ENCODE data around the gene YAF2.
"Not testable (repeated sequence)": the region's sequence is repeated elsewhere in the genome, so short reads cannot be mapped to it uniquely, and the experiment has no call there.

YAF2 gene

DNA sequence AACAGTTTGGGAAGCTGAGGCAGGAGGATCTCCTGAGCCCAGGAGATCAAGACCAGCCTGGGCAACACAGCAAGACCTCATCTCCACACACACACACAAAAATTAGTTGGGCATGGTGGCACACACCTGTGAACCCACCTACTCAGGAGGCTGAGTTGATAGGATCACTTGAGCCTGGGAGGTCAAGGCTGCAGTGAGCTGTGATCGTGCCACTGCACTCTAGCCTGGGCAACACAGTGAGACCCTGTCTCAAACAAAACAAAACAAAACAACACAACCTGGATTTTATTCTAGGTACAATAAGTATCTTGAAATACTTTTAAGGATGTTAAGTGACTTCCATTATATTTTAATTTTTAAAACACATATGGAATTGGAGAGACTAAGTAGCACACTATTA lies 45.8 kb downstream of the YAF2 start:
- no peak for DNase-seq

DNA sequence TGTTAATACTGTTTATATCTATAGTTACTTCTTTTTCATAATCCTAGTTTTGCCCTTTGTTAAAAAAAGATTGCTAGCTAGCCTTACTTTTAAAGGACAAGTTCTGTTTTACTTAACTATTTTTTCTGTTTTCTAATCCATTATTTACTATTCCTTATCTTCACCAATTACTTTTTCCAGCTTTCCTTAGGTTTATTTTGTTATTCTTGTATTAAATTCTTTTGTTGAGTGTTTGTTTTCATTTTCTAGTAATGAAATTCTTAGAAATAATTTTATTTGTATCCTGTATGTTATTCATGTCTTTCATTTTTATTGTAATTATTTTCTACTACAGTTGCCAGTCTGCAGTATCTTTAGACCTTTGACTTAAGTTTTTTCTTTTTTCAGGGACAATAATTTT lies 47.7 kb downstream of the YAF2 start:
- no peak for DNase-seq

DNA sequence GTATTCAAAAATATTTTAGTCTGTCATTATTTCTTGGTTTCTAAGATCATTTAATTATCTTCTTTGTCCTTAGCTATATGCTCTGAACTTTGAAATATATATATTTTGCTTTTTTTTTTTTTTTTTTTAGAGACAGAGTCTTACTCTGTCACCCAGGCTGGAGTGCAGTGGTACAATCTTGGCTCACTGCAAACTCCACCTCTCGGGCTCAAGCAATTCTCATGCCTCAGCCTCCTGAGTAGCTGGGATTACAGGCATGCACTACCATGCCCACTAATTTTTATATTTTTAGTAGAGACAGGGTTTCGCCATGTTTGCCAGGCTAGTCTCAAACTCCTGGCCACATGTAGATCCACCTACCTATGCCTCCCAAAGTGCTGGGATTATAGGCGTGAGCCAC lies 49.8 kb downstream of the YAF2 start:
- DNase-seq = not testable (repeated sequence)

DNA sequence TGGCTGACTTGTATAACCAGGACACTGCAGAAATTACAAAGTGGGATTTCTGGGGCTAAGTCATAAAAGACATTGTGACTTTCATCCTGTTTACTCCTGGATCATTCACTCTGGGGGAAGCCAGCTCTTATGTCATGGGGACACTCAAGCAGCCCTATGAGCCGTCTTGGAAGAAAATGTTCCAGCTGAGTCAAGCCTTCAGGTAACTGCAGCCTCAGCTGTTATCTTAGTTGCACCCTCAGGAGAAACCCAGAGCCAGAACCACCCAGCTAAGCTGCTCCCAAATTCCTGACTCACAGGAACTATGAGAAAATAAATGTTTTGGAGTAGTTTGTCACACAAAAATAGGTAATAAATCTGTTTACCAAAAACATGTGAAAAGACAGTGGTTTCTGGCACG lies 50.2 kb downstream of the YAF2 start:
- no peak for DNase-seq

DNA sequence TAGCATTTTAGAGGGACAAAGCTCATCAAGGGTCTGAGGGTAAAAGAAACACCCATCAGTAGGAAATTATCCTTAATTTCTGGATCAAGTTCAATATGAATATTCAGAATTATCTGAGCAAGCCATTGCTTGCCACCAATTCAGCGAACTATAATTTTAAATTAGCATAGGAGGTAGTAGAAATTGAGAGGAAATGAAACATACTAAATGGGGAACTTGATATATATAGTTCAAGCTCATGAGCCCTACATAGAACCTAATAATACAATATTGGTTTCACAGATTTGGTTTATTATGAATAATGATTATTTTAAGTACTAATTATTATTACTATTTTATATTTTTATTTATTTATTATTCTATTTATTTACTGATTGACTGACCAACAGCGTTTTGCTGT lies 51.3 kb downstream of the YAF2 start:
- no peak for DNase-seq

DNA sequence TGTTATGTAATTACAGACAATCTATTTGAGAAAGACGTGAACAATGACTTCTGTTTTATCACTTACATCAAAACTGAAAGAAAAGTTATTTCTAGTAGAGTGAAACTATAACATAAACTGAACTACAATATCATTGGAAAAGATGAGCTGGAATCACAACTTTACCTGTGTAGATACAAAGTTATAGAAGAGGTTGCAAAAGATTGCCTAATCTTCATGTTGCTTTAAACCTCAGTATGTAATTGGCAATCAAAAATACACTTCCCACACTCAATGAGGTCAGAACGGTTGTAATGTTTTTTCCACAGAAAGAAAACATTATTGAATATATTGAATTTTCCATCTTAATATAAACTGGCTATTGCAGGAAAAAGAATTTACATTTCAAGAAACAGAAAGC lies 55.7 kb downstream of the YAF2 start:
- DNase-seq = no peak

DNA sequence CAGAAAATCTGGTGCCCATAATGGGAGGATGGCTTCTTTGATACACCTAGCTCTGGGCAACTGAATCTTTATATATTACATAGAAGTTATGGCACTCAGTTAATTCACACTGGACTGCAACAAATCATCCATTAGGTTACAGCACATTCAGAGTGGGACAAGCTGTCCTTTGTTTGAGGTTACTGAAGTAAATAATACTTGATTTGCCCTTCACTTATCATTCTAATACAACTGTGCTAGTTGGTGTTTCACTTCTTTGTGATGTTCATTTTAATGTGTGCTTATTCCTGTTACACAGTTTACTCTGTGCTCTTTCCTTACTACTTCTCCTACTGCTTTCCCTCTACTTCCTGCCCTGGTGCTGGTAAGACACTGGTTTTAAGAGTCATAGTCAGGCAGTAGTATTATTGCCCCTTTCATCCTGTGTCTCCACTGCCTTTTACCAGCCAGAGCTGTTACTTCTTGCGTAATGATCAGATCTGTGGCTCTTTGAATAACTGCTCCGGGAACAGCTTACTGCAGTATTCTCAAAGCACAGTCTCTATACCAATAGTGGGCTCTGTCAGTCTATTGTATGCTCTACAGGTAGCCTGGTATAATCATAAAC lies 57.0 kb downstream of the YAF2 start:
- DNase-seq = no peak

DNA sequence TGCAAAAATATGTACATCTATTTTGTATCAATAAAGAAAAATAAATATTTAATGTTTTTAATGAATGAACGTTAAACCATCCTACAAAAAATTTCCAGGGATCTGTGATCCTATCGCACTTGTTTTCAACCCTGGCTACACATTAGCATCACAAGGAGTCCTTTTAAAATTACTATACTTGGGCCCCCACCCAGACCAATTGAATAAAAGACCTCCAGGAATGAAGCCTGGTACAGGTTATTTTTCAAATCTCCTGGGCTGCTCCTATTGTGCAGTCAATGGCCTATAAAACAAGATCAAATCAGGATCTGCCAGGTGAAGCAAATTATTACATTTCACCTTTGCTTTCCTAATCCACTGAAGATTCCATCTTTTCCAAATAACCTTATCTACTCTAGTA lies 59.9 kb downstream of the YAF2 start:
- DNase-seq = no peak

DNA sequence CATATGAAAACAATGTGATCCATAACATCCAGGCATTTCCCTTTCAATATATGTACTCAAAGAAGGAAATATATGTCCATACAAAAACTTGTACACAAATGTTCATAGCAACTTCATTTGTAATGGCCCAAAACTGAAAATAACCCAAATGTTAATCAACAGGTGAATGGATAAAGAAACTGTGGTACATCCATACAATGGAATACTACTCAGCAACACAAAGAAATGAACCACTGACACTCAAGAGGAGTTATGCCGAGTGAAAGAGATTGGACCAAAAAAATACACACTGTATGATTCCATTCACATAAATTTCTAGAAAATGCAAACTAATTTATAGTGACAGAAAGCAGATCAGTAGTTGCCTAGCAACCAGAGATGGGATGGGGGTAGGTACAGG lies 63.1 kb downstream of the YAF2 start:
- DNase-seq = no peak

DNA sequence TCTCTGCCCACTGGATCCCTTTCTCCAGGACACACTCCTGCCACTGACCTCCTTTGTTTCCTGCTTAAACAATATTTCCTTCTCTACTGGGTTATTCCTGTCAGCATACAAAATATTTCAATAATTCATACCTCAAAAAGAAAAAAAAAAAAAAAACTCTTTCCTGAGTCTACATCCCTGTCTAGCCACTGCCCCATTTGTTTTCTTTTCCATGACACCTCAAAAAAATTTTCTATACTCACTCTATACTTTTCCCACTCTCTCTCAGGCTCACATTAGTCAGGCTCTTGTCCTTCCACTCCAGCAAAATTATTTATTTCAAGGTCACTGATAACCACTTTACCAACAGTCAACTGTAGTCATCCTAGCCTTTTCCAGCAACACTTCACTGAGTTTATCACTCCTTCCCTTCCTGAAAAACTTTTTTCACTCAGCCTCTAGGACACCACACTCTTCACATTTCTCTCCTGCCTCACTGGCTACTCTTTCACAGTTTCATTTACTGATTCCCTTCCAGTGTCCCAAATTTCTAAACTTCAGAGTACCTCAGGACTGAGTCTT lies 64.0 kb downstream of the YAF2 start:
- DNase-seq = no peak

DNA sequence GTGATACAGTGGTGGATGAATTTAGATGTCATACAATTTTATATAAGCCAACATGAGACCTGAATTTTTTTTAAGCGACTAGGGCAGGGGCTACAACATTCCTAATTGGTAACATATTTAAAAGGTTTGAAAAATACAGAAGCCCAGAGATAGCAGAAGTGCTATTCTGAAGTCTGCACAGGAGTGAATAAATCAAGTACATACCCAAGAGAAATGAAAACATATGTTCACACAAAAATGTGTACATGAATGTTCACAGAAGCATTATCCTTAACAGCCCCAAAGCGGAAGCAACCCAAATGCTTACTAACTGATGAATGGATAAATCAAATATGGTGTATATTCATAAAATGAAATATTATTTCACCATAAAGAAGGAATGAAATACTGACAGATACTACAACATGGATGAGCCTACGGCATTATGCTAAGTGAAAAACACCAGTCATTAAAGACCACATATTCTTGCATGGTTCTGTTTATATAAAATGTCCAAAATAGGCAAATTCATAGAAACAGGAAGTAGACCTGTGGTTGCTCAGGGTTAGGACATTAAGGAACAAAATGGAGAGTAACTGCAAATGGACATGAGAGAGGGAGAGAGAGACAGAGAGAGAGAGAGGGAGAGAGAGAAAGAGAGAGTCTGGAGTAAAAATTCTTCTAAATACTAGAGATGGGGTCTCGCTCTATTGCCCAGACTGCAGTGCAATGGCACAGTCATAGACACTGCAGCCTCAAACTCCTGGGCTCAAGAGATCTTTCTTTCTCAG lies 65.4 kb downstream of the YAF2 start:
- DNase-seq = no peak

DNA sequence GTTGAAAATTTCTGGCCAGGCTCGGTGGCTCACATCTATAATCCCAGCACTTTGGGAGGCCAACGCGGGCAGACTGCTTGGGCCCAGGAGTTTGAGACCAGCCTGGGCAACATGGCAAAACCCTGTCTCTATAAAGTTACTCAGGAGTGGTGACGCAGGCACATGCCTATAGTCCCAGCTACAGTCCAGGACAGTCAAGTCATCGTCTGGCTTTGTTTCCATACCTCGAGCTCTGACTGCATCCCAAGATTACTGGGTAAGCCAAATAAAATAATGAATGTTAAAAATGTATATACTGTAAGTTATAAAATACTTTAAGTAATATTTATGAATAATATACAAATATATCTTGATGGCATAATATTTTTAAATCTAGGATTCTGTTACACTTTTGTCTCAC lies 70.3 kb downstream of the YAF2 start:
- DNase-seq = no peak

DNA sequence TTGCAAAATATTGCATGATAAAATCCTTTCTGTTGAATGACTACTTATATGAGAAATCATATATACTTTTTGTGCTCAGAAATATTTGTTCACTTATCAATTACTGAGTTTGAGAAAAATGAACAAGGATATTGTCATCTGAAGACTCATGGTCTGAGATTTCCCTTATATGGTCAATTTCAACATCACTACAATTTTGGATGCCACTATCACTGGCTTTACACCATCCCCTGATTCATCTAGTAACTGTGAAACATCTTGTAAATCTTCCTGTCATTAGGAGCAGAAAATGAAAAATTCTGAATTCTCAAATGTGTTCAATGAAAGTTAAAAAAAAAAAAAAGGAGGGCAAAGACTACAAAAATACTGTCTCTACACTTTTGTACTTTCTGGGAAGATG lies 71.5 kb downstream of the YAF2 start:
- DNase-seq = no peak

DNA sequence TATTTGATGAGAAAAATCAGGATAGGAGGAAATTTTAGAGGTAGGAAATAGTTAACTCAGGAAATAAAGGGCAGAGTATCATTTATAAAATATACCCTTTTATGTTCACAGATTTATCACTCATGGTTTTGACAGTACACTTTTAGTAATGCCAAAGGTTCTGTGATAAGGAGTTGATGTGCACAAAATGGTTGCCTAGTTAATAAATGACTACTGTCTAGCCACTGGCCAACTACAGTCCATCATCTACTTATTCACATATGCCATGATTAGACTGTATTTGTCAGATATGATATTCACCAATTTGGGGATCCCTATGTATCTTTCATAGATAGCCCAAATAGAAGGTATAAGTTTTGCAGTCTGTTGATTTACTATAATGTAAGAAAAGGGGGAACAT lies 74.1 kb downstream of the YAF2 start:
- no peak for DNase-seq

DNA sequence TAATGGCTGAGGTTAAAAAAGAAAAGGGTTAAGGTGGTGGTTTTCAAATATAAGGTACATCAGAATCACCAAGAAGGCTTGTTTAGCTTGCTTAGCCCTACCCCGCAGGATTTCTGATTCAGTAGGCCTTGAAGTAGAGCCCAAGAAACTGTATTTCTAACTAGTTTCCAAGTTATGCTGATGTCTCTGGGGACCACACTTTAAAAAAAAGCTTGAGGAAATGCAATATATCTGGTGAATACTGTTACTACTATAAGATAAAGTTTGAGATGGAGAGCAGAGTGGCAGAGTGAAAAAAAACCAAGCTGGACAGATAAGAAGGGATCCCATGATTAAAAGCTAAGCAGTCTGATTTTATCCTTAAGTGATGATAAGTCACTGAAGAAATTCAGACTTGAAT lies 75.1 kb downstream of the YAF2 start:
- DNase-seq = no peak

DNA sequence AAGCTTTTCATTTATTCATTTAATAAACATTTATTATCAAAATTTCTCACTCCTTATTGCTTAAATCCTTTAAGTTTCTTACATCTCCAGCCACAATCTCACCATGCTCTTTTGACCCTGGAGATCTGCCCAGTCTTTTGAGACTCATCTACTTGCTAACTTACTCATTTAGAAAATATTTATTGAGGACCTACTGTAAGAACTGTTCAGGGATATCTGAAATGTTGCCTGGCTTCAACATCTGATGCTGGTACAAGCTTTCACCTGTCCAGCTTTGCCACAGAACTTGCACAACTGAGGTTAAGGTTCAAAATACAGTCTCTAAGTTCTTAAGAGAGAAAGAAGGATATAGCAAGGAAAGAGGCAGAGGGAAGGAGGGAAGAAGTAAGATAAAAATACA lies 75.9 kb downstream of the YAF2 start:
- no peak for DNase-seq

DNA sequence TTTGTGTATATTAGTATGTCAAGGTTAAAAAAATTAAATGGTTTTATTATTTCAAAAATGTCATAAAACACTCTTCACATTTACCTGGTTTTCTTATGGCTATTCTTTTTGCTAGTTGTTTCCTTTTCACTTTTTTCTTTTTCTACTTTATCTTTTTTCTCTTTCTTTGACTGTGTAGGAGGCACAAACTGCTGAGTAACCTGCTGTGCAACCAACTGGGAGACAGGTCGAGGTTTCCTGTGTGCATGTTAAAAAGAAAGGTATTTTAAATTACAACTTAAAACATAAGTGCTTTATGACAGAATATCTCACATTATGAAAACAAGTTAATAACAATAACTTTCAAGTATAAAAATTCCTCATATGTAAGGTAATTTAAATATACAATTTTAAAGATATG lies 76.5 kb downstream of the YAF2 start:
- DNase-seq = no peak

DNA sequence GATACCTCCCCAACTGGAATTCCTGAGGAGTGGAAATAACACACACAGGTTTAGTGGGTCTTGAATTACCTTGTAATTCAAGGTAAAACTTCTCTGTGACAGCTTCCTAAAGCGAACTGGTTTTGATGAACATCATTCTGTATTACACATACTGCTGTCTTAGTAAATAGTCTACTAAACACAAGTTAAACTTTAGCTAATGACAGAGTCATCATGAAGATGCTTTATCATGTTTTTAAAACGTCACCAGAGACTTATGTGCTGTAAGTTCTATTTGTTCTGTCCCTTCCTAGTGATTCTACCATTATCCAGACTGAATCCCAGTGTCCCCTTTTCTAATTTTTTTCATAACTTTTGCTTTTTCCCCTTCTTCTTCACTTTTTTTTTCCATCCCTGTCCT lies 81.8 kb downstream of the YAF2 start:
- no peak for DNase-seq

DNA sequence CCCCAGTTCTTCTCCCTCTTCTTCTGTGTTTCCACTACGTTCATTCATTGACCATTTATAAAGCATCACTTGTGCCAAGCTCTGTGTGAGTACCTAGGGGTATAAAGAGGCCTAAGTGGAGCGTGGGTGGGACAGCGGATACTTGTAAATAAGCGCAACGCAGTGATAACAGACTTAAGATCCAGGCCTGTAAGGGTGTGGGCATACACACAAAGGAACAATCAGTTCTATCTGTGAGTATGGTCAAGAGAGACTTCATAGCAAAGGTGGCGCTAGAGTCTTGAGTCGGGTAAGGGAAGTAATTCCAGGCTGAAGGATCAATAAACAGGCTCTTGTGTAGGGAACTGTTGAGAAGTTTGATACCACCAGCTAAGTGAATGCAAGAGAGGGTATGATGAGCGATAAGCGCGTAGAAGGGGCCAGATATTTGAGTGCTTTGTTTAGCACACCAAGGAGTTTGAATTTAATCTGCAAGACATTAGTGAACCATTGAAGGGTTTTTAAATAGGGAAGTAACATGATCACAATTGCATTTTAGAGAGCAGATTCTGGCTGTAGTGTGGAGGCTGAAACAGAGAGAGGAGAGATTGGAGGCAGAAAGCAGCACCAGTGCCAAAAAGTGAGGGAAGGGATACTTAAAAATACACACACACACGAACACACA lies 92.4 kb downstream of the YAF2 start:
- DNase-seq = no peak

DNA sequence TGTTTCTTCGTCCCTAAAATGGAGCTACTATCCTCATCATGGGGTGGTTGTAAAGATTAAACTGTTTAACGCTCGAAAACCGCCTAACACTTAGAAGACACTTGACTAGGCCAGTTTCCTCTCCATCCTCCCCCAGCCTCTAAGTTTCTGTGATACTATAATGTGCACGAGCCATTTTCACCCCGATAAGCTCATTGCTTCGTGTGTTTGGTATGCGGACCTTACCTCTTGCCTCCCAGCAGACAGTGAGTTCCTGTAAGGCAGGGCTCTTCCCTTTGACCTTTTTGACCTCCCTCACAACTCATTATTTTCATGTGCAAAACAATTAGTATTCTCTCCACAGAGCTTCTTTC lies 92.9 kb downstream of the YAF2 start:
- no peak for DNase-seq

DNA sequence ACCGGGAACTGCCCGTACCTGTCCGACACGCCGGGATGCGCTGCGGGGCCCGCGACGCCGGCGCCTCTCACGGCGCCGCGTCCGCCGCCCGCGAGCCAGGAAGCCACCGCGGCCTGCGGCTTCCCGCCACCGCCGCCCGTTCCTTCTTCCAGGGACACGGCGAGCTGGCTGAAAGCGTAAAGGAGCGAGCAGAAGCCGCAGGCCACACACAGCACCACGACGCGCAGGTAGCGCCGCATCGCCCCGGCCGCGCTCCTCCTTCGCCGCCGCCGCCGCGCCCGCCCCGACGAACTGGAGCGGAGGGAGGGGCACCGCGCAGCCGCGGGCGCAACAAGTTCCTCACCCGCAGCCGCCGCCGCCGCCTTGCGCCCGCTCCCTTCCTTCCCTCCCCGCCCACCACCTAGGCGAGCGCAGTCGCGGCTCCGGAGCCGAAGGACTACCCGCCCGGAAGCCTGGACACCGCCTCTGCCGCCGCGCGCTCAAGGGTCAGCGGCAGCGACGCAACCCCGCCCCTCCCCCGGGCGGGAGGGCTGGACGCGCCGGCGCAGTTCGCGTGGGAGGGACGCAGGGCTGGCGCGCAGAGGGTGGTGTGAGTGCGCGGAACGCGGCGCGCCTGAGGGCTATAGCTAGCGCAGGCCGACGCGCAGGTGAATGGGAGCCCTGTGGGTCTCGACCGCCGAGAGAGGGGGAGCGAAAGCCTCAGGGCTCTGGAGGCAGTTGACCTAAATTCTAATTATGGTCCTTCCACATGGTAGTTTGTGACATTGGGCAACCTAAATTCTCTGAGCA lies 93.4 kb downstream of the YAF2 start, which contains the start of gene GXYLT1:
TSS of gene GXYLT1 (minus strand) at position 467 of the 789 bp plus-strand sequence. CDS start at position 239, 228 bp downstream.
- peak; percentile 75 to 96 for DNase-seq

DNA sequence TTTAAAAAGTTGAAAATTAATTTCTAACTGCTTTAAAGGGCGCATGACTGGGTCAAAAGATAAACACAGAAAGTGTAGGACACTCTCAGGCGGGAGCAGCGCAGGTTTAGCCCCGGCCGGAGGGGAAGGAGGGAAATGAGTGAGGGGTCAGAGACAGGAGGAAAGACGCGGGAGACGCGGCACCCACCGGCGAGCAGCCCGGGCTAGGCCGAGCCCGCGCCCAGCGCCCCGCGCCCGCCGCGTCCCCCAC lies 94.0 kb downstream of the YAF2 start:
- peak in 1 of 2 experiments; percentile 14 for DNase-seq

DNA sequence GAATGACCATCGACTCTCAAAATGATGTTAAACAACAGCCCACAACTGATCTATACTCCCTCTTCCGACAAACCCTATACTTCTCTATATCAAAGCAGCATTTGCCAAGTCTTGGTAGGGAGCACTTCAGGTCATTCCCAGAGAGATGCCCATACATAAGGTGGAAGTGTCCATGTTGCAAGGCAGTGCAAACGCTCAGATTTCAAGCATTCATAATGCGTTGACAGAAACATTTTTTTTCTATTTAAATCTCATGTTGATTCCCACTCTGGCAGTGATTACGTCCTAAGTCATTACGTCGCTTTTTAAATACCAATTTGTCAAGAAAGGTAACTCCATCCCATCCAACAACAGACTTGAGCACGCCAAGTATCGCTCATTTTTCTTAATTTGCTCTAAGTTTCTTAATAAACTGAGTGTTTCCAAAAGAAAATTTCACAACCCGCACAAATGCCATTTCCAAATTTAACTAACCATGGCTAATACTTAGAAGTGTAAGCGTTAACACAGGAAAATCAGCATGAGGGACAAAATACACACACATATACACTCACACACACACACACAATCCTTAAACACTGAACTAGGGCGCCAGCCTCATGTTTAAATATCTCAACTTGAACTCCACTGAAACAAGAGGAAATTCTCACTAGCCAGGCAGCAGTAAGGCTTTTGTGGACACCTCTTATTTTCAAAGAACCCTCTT lies 94.4 kb downstream of the YAF2 start:
- DNase-seq = no peak
